Measurements from ENCODE around the gene HSDL2. TPM values are rescaled to one million over a fixed set of nuclear protein-coding genes. Genes with fewer than 3 reads are reported as not detected.
A peak's percentile ranks its signal among the peaks of the same experiment; 100 is the strongest.

The HSDL2 gene
- polyA plus RNA-seq, 1 of the 3 experiments (the other 2 are of a cell fraction), result 14.4 TPM

- no peaks in the 10 kb centered on the region for H3K79me2 ChIP-seq (ENCODE audit: insufficient read depth)
- WGBS (ENCODE audit: low lambda C conversion rate), result 67% methylated on average over 5 of the region's 5 CpGs
- no peaks in the 10 kb centered on the region for H3K9me2 ChIP-seq
- no peak overlapping the region for H3K9ac ChIP-seq
- ChIA-PET POLR2A (no interaction called here), CTCF (interaction anchor here (0.8 to 6.0 kb wide), 23 partner anchors 9 to 601 kb away, joined by 3 to 63 read pairs (median 4); partner anchors contain the start of gene PTBP3)
- no peaks in the 10 kb centered on the region for H3K4me1 ChIP-seq (ENCODE audit: control insufficient read depth in 1 of 2, insufficient read depth in 2 of 2, low read depth in 1 of 2, low read length in 1 of 2)
- peaks cover 5% of the 10 kb centered on the region for H3F3A ChIP-seq (replicated peaks; ENCODE audit: insufficient read depth)
- H3K36me3 ChIP-seq (replicated peaks in 1 of 2; ENCODE audit: control insufficient read depth in 1 of 2, insufficient read depth in 2 of 2, low read length in 1 of 2), result no peaks in the 10 kb centered on the region
- no peaks in the 10 kb centered on the region for H3K9me3 ChIP-seq
- no peaks in the 10 kb centered on the region for H3K27me3 ChIP-seq (ENCODE audit: insufficient read depth)
- no peak for DNase-seq
- 0 out of 2 replicates have a peak overlapping the region, but pooled peaks have one; percentile 16 for H3K4me2 ChIP-seq
- no peak overlapping the region for H2AFZ ChIP-seq (ENCODE audit: low read depth)
- H4K20me1 ChIP-seq (ENCODE audit: insufficient read depth), result no peaks in the 10 kb centered on the region
- peak overlapping the region in 1 of 2 experiments; percentile 72; a peak in 2 of 4 replicates for H3K27ac ChIP-seq (ENCODE audit: low read depth in 2 of 2, low read length in 1 of 2)
- H3K4me3 ChIP-seq (ENCODE audit: low read depth in 2 of 2, low read length in 1 of 2), result no peak overlapping the region
- TF ChIP-seq FOSL2 (IDR thresholded peaks at IDR 0.05; ENCODE audit: borderline replicate concordance, low read depth), result 0 out of 2 replicates have a peak, but pooled peaks have one; percentile 17
- TF ChIP-seq, protein P1, sequence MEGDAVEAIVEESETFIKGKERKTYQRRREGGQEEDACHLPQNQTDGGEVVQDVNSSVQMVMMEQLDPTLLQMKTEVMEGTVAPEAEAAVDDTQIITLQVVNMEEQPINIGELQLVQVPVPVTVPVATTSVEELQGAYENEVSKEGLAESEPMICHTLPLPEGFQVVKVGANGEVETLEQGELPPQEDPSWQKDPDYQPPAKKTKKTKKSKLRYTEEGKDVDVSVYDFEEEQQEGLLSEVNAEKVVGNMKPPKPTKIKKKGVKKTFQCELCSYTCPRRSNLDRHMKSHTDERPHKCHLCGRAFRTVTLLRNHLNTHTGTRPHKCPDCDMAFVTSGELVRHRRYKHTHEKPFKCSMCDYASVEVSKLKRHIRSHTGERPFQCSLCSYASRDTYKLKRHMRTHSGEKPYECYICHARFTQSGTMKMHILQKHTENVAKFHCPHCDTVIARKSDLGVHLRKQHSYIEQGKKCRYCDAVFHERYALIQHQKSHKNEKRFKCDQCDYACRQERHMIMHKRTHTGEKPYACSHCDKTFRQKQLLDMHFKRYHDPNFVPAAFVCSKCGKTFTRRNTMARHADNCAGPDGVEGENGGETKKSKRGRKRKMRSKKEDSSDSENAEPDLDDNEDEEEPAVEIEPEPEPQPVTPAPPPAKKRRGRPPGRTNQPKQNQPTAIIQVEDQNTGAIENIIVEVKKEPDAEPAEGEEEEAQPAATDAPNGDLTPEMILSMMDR (IDR thresholded peaks at IDR 0.05), result no peak
- peak; percentile 20; the same call in 1 of the 2 replicates for TF ChIP-seq NFIC (IDR thresholded peaks at IDR 0.05; ENCODE audit: borderline replicate concordance)
These were observed 19.7 kb upstream of the HSDL2 start for GRCh38 chr9:112360047-112360804.

- peak; percentile 18 for DNase-seq
- Histone ChIP-seq H3K79me2 (ENCODE audit: insufficient read depth) (no peaks in the 10 kb centered on the region), H3K27ac (ENCODE audit: low read depth in 2 of 2, low read length in 1 of 2) (no peak overlapping the region), H3K27me3 (ENCODE audit: insufficient read depth) (no peaks in the 10 kb centered on the region), H2AFZ (ENCODE audit: low read depth) (no peak overlapping the region), H3K9me2 (no peaks in the 10 kb centered on the region), H3K4me1 (ENCODE audit: control insufficient read depth in 1 of 2, insufficient read depth in 2 of 2, low read depth in 1 of 2, low read length in 1 of 2) (no peaks in the 10 kb centered on the region), H4K20me1 (ENCODE audit: insufficient read depth) (no peaks in the 10 kb centered on the region), H3K9ac (no peak overlapping the region), H3F3A (replicated peaks; ENCODE audit: insufficient read depth) (peaks cover 5% of the 10 kb centered on the region), H3K36me3 (replicated peaks in 1 of 2; ENCODE audit: control insufficient read depth in 1 of 2, insufficient read depth in 2 of 2, low read length in 1 of 2) (no peaks in the 10 kb centered on the region), H3K4me3 (ENCODE audit: low read depth in 2 of 2, low read length in 1 of 2) (no peak overlapping the region), H3K4me2 (no peak overlapping the region), H3K9me3 (no peaks in the 10 kb centered on the region)
- 27% methylated on average over 4 of the region's 4 CpGs for WGBS (ENCODE audit: low lambda C conversion rate)
- CTCF ChIA-PET, result interaction anchor here (0.6 to 6.0 kb wide), 43 partner anchors 8 to 610 kb away, joined by 3 to 63 read pairs (median 4); partner anchors contain the start of genes HSDL2, PTBP3 and SUSD1
- POLR2A ChIA-PET, result no interaction called here
- TF ChIP-seq SMC3 (IDR thresholded peaks at IDR 0.05; ENCODE audit: low read depth, low read length), result peak; percentile 64
- TF ChIP-seq, protein P1 (IDR thresholded peaks at IDR 0.05), result peak; percentile 72
- TF ChIP-seq SIN3A (IDR thresholded peaks at IDR 0.05; ENCODE audit: borderline replicate concordance, low read depth, low read length), result no peak
- TF ChIP-seq RAD21 (IDR thresholded peaks at IDR 0.05; ENCODE audit: low read length), result peak; percentile 78
- TF ChIP-seq ZBTB33 (IDR thresholded peaks at IDR 0.05; ENCODE audit: borderline replicate concordance, low read depth), result no peak
- TF ChIP-seq, protein P2, sequence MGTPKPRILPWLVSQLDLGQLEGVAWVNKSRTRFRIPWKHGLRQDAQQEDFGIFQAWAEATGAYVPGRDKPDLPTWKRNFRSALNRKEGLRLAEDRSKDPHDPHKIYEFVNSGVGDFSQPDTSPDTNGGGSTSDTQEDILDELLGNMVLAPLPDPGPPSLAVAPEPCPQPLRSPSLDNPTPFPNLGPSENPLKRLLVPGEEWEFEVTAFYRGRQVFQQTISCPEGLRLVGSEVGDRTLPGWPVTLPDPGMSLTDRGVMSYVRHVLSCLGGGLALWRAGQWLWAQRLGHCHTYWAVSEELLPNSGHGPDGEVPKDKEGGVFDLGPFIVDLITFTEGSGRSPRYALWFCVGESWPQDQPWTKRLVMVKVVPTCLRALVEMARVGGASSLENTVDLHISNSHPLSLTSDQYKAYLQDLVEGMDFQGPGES (IDR thresholded peaks at IDR 0.05; ENCODE audit: low read depth, low read length), result no peak
These were observed 18.3 kb upstream of the HSDL2 start for GRCh38 chr9:112361601-112362000.
